GM12878 (cell line): Measurements from ENCODE around the gene KIFBP. TPM values are rescaled to one million over a fixed set of nuclear protein-coding genes. Genes with fewer than 3 reads are reported as not detected.

Experiments
- CBFB ChIP-seq: IDR thresholded peaks from 2 replicates; pipeline ENCODE4 v1.6.1; 2016; ENCODE audit warnings: antibody characterized with exemption, low read depth
- CEBPB ChIP-seq, 2 experiments: fragments of 150-350 bp in 1 of 2; IDR thresholded peaks; 2 replicates each; pipeline ENCODE4 v1.6.1; 2012 to 2014; ENCODE audit warnings: low read depth in 2 of 2, low read length in 2 of 2, borderline replicate concordance in 1 of 2, inconsistent platforms in 1 of 2
- DPF2 ChIP-seq: fragments of 450-650 bp; IDR thresholded peaks from 2 replicates; pipeline ENCODE4 v1.6.1; 2017; ENCODE audit warnings: mild to moderate bottlenecking
- EGR1 ChIP-seq, 2 experiments: IDR thresholded peaks; 1 replicate in 1 of 2; 2 replicates in 1 of 2; pipeline ENCODE4 v1.6.1; 2011 to 2012; ENCODE audit warnings: low read depth in 2 of 2, low read length in 2 of 2, borderline replicate concordance in 1 of 2, mild to moderate bottlenecking in 1 of 2, moderate library complexity in 1 of 2
- GABPA ChIP-seq: IDR thresholded peaks from 2 replicates; pipeline ENCODE4 v1.6.1; 2014; ENCODE audit warnings: antibody characterized with exemption, low read depth, mild to moderate bottlenecking, inconsistent platforms
- HDAC2 ChIP-seq: fragments of 200-600 bp; sonication (generic); IDR thresholded peaks from 2 replicates; pipeline ENCODE4 v1.6.1; 2017
- KLF5 ChIP-seq: fragments of 450-650 bp; IDR thresholded peaks from 2 replicates; pipeline ENCODE4 v1.6.1; 2014; ENCODE audit warnings: mild to moderate bottlenecking; ENCODE audit not compliant: partially characterized antibody
- MYB ChIP-seq: fragments of 150-350 bp; IDR thresholded peaks from 2 replicates; pipeline ENCODE4 v1.6.1; 2014; ENCODE audit warnings: mild to moderate bottlenecking, low read depth, low read length, borderline replicate concordance
- NR2F1 ChIP-seq: fragments of 450-650 bp; conservative IDR thresholded peaks from 2 replicates; pipeline ENCODE4 v1.6.1; 2017; ENCODE audit warnings: mild to moderate bottlenecking
- NRF1 ChIP-seq: conservative IDR thresholded peaks from 2 replicates; pipeline ENCODE4 v1.6.1; 2011; ENCODE audit warnings: mild to moderate bottlenecking, low read depth, low read length, improper control_type of control experiment
- SMARCA5 ChIP-seq: fragments of 450-650 bp; IDR thresholded peaks from 2 replicates; pipeline ENCODE4 v1.6.1; 2017; ENCODE audit warnings: mild to moderate bottlenecking
- SREBF2 ChIP-seq: IDR thresholded peaks from 2 replicates; pipeline ENCODE4 v1.6.1; 2012; ENCODE audit warnings: mild to moderate bottlenecking, low read length
- TAF1 ChIP-seq: IDR thresholded peaks from 2 replicates; pipeline ENCODE4 v1.6.1; 2011; ENCODE audit warnings: mild to moderate bottlenecking, low read depth, low read length, borderline replicate concordance
- TBL1XR1 ChIP-seq: IDR thresholded peaks from 2 replicates; pipeline ENCODE4 v1.6.1; 2012; ENCODE audit warnings: low read depth, low read length, improper control_type of control experiment
- TCF7 ChIP-seq: IDR thresholded peaks from 2 replicates; pipeline ENCODE4 v1.6.1; 2014; ENCODE audit warnings: antibody characterized with exemption, borderline replicate concordance
- ZNF384 ChIP-seq: IDR thresholded peaks from 2 replicates; pipeline ENCODE4 v1.6.1; 2012; ENCODE audit warnings: low read depth, mild to moderate bottlenecking, low read length, improper control_type of control experiment, borderline replicate concordance
- polyA plus RNA-seq, 11 experiments: library from polyadenylated mRNA; depleted of rRNA in 4 of 11; unstranded in 6 of 11; stranded (reverse) in 5 of 11; fragments of >200 nt; fragmentation: Nextera tagmentation in 4 of 11; fragmentation: Illumina TruSeq in 1 of 11; extraction: Ambion mirVana in 4 of 11; extraction: Trizol in 1 of 11; gene quantifications; 1 replicate in 1 of 11; 2 replicates in 10 of 11; pipeline versions ENCODE4 v1.2.1 to v1.2.3, GENCODE V29; 2011 to 2016; ENCODE audit warnings: inconsistent platforms in 2 of 11, missing spikeins in 2 of 11, low read depth in 1 of 11
- total RNA-seq, 4 experiments: library from RNA; depleted of rRNA in 3 of 4; stranded (reverse); fragments of >200 nt in 3 of 4; fragmentation: Illumina TruSeq in 1 of 4; extraction: Trizol in 1 of 4; gene quantifications; 2 replicates each; pipeline versions ENCODE4 v1.2.1 to v1.2.3, GENCODE V29; 2013 to 2021
- TF ChIP-seq, protein P1 (sequence below): fragments of 450-650 bp; IDR thresholded peaks from 2 replicates; pipeline ENCODE4 v1.6.1; 2014; ENCODE audit warnings: mild to moderate bottlenecking
- TF ChIP-seq, protein P2 (sequence below): fragments of 450-650 bp; IDR thresholded peaks from 2 replicates; pipeline ENCODE4 v1.6.1; 2017; ENCODE audit warnings: mild to moderate bottlenecking
- TF ChIP-seq, protein P3 (sequence below): fragments of 450-650 bp; IDR thresholded peaks from 2 replicates; pipeline ENCODE4 v1.6.1; 2018; ENCODE audit warnings: mild to moderate bottlenecking, low read depth, moderate library complexity; ENCODE audit not compliant: partially characterized antibody
- TF ChIP-seq, protein P4 (sequence below): fragments of 450-650 bp; IDR thresholded peaks from 2 replicates; pipeline ENCODE4 v1.6.1; 2016; ENCODE audit warnings: mild to moderate bottlenecking
- TF ChIP-seq, protein P5 (sequence below): fragments of 150-350 bp; IDR thresholded peaks from 2 replicates; pipeline ENCODE4 v1.6.1; 2014; ENCODE audit warnings: mild to moderate bottlenecking, low read depth, low read length
- TF ChIP-seq, protein P6 (sequence below): IDR thresholded peaks from 2 replicates; pipeline ENCODE4 v1.6.1; 2011; ENCODE audit warnings: borderline replicate concordance, low read depth, mild to moderate bottlenecking, moderate library complexity, mixed read lengths, low read length; ENCODE audit not compliant: insufficient read depth; ENCODE audit errors: extremely low read length

Gene KIFBP
- total and polyA plus RNA-seq, 10 of the 15 experiments (the other 5 are each of a cell fraction or from before 2014, with no cell fraction given), result 8.6 to 29.5 (median 18.7) TPM

DNA sequence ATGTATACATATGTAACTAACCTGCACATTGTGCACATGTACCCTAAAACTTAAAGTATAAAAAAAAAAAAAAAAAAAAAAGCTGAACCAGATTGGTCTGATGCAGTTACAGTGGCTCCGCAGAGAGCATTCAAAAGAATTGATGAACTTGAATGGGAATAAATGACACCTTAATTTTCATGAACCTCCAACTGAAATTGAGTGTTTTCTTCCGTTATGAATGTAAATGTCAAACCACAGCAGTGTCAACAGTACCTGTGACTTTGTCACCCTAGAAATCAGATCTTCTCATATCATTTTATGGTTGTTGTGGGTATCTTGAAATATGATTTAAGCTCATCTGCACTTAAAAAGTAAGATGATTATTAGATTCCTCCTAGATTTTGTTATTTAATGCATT is 66.6 kb downstream of the KIFBP start (continued):
- TF ChIP-seq, protein P1, sequence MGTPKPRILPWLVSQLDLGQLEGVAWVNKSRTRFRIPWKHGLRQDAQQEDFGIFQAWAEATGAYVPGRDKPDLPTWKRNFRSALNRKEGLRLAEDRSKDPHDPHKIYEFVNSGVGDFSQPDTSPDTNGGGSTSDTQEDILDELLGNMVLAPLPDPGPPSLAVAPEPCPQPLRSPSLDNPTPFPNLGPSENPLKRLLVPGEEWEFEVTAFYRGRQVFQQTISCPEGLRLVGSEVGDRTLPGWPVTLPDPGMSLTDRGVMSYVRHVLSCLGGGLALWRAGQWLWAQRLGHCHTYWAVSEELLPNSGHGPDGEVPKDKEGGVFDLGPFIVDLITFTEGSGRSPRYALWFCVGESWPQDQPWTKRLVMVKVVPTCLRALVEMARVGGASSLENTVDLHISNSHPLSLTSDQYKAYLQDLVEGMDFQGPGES, result no peak
- TF ChIP-seq TCF7, result no peak
- TF ChIP-seq CEBPB (IDR thresholded peaks at IDR 0.05; ENCODE audit: borderline replicate concordance in 1 of 2, low read depth in 2 of 2, low read length in 2 of 2), result no peak
- TF ChIP-seq, protein P2, sequence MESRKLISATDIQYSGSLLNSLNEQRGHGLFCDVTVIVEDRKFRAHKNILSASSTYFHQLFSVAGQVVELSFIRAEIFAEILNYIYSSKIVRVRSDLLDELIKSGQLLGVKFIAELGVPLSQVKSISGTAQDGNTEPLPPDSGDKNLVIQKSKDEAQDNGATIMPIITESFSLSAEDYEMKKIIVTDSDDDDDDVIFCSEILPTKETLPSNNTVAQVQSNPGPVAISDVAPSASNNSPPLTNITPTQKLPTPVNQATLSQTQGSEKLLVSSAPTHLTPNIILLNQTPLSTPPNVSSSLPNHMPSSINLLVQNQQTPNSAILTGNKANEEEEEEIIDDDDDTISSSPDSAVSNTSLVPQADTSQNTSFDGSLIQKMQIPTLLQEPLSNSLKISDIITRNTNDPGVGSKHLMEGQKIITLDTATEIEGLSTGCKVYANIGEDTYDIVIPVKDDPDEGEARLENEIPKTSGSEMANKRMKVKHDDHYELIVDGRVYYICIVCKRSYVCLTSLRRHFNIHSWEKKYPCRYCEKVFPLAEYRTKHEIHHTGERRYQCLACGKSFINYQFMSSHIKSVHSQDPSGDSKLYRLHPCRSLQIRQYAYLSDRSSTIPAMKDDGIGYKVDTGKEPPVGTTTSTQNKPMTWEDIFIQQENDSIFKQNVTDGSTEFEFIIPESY, result no peak
- TF ChIP-seq, protein P3, sequence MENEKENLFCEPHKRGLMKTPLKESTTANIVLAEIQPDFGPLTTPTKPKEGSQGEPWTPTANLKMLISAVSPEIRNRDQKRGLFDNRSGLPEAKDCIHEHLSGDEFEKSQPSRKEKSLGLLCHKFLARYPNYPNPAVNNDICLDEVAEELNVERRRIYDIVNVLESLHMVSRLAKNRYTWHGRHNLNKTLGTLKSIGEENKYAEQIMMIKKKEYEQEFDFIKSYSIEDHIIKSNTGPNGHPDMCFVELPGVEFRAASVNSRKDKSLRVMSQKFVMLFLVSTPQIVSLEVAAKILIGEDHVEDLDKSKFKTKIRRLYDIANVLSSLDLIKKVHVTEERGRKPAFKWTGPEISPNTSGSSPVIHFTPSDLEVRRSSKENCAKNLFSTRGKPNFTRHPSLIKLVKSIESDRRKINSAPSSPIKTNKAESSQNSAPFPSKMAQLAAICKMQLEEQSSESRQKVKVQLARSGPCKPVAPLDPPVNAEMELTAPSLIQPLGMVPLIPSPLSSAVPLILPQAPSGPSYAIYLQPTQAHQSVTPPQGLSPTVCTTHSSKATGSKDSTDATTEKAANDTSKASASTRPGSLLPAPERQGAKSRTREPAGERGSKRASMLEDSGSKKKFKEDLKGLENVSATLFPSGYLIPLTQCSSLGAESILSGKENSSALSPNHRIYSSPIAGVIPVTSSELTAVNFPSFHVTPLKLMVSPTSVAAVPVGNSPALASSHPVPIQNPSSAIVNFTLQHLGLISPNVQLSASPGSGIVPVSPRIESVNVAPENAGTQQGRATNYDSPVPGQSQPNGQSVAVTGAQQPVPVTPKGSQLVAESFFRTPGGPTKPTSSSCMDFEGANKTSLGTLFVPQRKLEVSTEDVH, result no peak
- no peak for TF ChIP-seq EGR1 (IDR thresholded peaks at IDR 0.05; ENCODE audit: borderline replicate concordance in 1 of 2, low read depth in 2 of 2, low read length in 2 of 2)
- TF ChIP-seq, protein P4, sequence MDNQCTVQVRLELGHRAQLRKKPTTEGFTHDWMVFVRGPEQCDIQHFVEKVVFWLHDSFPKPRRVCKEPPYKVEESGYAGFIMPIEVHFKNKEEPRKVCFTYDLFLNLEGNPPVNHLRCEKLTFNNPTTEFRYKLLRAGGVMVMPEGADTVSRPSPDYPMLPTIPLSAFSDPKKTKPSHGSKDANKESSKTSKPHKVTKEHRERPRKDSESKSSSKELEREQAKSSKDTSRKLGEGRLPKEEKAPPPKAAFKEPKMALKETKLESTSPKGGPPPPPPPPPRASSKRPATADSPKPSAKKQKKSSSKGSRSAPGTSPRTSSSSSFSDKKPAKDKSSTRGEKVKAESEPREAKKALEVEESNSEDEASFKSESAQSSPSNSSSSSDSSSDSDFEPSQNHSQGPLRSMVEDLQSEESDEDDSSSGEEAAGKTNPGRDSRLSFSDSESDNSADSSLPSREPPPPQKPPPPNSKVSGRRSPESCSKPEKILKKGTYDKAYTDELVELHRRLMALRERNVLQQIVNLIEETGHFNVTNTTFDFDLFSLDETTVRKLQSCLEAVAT, result peak; percentile 27; the same call in 1 of the 2 replicates
- TF ChIP-seq NR2F1, result peak; percentile 83
- TF ChIP-seq, protein P5, sequence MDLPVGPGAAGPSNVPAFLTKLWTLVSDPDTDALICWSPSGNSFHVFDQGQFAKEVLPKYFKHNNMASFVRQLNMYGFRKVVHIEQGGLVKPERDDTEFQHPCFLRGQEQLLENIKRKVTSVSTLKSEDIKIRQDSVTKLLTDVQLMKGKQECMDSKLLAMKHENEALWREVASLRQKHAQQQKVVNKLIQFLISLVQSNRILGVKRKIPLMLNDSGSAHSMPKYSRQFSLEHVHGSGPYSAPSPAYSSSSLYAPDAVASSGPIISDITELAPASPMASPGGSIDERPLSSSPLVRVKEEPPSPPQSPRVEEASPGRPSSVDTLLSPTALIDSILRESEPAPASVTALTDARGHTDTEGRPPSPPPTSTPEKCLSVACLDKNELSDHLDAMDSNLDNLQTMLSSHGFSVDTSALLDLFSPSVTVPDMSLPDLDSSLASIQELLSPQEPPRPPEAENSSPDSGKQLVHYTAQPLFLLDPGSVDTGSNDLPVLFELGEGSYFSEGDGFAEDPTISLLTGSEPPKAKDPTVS, result no peak
- TF ChIP-seq SMARCA5, result no peak
- no peak for TF ChIP-seq KLF5
- no peak for TF ChIP-seq HDAC2
- TF ChIP-seq MYB, result 0 out of 2 replicates have a peak, but pooled peaks have one; percentile 58
- no peak for TF ChIP-seq TBL1XR1
- no peak for TF ChIP-seq DPF2
- 0 out of 2 replicates have a peak, but pooled peaks have one; percentile 21 for TF ChIP-seq CBFB
- no peak for TF ChIP-seq TAF1
- TF ChIP-seq, protein P6, sequence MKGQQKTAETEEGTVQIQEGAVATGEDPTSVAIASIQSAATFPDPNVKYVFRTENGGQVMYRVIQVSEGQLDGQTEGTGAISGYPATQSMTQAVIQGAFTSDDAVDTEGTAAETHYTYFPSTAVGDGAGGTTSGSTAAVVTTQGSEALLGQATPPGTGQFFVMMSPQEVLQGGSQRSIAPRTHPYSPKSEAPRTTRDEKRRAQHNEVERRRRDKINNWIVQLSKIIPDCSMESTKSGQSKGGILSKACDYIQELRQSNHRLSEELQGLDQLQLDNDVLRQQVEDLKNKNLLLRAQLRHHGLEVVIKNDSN, result no peak
- no peak for TF ChIP-seq GABPA
- TF ChIP-seq SREBF2, result no peak
- no peak for TF ChIP-seq NRF1
- TF ChIP-seq ZNF384, result peak; percentile 43; the same call in 1 of the 2 replicates
